NCI-H2196 treated with DMSO at 0.1 percent for 48 hours (cell line): ENCODE results near the gene TMPRSS12.
"Not testable (repeated sequence)": the region's sequence is repeated elsewhere in the genome, so short reads cannot be mapped to it uniquely, and the experiment has no call there.

Experiments used
- DNase-seq: peaks from one replicate; lab custom pipeline; 2025; ENCODE audit not compliant: unreplicated experiment; lab: John Stamatoyannopoulos, UW

Gene TMPRSS12

DNA sequence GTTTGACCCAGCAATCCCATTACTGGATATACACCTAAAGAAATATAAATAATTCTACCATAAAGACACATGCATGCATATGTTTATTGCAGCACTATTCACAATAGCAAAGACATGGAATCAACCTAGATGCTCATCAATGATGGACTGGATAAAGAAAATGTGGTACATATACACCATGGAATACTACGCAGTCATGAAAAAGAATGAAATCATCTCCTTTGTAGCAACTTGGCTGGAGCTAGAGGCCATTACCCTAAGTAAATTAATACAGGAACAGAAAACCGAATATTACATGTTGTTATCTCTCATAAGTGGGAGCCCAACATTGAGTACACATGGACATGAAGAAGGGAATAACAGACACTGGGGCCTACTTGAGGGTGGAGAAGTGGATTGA is 13.0 kb downstream of the TMPRSS12 start:
- not testable (repeated sequence) for DNase-seq

DNA sequence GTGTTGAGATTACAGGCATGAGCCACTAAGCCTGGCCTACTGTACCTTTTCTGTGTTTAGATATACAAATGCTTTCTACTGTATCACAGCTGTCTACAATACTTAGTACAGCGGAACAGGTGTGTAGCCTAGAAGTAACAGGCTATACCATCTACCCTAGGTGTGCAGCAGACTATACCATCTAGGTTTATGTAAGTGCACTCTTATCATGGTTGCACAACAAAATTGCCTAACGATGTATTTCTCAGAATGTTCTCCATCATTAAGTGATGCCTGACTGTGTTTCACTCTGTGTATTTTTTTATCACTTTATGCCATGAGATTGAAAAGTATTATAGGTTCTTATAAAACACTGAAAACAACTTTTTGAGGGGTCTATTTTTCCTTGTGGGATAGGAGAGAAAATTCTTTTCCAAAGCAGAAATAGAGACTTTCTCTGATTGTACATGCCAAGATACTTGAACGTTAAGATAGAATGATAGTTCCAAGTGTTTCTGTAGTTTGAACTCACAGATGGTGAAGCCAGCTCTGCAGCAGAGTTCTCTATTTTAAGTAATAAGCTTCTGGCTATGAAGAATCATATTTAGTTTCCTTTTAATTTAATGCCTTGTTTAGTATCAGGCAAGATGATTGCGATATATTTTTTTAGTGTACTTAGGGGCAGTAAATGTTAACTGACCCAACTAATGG is 17.0 kb downstream of the TMPRSS12 start:
- no peak for DNase-seq

DNA sequence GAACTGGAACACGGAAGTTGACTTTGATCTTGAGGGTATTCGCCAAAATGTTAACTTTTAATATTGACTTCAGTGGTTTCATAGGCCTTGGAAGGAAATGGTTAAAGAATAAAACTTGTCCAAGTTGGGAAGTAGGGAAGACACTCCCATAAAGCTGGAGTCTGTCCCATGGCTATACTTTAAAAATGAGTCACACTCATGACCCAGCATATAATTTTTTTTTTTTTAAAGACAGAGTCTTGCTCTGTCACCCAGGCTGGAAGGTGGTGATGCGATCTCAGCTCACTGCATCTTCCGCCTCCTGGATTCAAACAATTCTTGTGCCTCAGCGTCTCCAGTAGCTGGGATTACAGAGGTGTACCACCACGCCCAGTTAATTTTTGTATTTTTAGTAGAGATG is 19.6 kb downstream of the TMPRSS12 start:
- no peak for DNase-seq

DNA sequence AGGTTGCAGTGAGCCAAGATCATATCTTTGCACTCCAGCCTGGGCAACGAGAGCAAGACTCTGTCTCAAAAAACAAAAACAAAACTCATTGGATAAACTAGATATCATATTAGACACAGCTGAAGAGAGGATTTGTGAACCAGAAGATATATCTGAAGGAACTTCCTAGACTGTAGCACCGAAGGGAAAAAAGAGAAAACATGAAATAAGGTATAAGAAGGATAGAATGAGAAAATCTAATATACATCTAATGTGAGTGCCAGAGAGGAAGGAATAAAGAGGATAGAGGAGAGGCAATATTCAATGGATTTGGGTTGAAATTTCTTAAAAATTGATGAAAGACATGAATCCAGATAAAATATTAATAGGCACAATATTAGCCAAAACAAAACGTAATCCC is 22.5 kb downstream of the TMPRSS12 start:
- no peak for DNase-seq

DNA sequence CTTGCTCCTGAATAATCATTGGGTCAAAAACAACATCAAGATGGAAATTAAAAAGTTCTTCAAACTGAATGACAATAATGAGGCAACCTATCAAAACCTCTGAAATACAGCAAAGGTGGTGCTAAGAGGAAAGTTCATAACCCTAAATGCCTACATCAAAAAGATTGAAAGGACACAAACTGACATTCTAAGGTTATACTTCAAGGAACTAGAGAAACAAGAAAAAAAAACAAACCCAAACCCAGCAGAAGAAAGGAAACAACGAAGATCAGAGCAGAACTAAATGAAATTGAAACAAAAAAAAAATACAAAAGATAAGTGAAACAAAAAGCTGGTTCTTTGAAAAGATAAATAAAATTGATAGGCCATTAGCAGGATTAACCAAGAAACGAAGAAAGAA is 26.2 kb downstream of the TMPRSS12 start:
- not testable (repeated sequence) for DNase-seq

DNA sequence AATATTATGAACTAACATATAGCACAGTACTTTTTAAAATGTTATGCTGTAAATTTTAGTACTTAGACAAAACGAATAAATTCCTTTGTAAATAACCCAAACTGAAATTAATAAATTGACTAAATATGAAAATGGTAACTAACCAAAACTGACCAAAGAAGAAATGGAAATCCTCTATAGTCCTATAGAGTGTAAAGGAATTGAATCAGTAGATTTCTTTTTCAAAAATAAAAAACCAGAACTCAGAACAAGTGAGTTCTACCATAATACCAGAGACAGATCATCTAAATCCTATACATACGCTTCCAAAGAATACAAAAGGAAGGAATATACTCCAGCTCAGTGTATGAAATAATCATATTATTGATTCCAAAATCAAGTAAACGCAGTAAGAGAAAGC is 39.8 kb downstream of the TMPRSS12 start:
- no peak for DNase-seq

DNA sequence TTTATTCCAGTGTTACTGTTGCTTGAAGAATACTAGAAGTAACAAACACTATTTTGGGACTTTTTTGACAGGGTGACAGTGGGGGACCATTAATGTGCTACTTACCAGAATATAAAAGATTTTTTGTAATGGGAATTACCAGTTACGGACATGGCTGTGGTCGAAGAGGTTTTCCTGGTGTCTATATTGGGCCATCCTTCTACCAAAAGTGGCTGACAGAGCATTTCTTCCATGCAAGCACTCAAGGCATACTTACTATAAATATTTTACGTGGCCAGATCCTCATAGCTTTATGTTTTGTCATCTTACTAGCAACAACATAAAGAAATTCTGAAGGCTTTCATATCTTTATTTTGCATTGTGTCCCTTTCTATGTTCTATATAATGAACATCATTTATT is 44.5 kb downstream of the TMPRSS12 start:
- no peak for DNase-seq

DNA sequence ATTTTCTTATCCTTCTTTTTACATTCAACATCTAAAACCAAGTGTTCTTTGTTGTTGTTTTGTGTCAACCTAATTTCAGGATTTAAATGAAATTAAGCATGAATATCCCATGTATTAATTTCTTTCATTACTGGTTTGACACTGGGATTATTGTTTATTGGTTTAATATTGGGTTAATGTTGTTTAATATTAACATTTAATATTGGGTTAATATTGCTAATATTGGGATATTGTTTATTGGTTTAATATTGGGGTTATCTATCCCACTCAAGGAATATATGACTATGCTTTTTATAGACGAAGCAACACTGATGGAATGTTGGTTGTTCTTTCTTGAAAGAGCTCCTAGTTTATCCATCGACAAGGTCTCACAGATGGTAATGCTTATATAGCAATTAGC is 45.9 kb downstream of the TMPRSS12 start:
- DNase-seq, result no peak

DNA sequence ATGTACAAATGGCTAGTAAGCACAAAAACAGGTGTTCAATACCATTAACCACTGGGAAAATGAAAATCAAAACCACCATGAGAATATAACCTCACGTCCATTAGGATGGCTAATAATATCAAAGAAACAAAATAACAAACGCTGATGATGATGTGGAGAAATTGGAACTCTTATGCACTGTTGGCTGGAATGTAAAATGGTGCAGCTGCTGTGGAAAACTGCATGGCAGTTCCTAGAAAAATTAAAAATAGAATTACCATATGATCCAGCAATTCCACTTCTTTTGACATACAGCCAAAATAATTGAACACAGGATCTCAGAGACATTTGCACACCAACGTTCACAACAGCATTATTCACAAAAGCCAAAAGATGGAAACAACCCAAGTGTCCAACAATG is 51.5 kb downstream of the TMPRSS12 start:
- DNase-seq, result no peak

DNA sequence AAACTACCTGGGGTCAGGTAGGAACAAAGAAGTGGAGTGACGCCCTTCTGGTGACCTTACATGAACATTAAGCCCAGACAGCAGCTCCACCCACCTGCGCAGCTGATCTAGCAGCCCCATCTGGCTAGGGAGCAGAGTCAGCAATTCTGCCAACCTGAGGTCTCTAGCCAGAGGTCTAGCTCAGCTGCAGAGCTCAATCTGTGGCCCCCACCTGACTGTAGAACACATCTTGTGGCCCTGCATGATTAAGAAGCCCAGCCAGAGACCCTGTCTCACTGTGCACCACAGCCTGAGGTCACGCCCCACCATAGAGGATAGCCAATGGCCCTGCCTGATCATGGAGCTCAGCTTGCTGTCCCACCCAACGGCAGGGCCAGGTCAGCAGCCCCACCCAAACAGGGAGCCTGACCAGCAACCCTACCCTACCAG is 59.0 kb downstream of the TMPRSS12 start:
- DNase-seq, result no peak

DNA sequence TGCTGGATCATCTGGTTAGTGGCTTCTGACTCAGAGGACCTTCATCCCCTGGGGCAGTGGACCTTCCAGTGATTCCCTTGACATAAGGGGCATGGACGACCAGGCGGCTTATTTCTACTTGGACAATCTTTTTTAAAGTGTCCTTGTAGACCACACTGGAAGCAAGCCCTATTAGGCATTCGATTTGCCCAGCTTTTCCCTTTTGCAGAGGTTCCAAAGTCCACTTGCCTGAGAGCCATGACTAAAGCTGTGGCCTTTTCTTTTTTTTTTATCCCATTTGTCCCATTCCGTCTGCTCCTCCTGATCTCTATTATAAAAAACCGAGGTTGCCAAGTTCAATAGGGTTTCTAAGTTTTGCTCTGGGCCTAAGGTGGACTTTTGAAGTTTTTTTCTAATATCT is 65.8 kb downstream of the TMPRSS12 start:
- not testable (repeated sequence) for DNase-seq

DNA sequence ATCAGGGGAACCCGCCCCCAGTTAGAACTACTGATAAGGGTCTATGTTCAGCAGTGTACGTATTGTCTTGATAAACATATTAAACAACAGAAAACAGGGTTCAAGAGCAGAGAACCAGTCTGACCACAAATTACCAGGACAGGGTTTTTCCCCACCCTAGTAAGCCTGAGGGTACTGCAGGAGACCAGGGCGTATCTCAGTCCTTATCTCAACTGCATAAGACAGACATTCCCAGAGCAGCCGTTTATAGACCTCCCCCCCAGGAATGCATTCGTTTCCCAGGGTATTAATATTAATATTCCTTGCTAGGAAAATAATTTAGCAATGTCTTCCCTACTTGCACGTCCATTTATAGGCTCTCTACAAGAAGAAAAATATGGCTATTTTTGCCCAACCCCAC is 69.6 kb downstream of the TMPRSS12 start:
- DNase-seq, result not testable (repeated sequence)

DNA sequence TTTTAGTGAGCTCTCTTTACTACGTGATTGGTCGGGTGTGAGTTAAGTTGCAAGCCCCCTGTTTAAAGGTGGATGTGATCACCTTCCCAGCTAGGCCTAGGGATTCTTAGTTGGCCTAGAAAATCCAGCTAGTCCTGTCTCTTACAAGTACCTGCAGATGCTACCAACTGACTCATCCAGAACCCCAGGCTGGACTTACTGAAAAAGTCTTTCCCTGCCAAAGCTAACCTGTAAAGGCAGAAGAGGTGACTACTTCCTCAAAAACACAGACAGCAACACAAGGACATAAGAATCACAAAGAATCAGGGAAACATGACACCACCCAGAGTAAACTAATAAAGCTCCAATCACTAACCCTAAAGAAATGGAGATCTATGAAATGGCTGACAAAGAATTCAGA is 70.5 kb downstream of the TMPRSS12 start:
- no peak for DNase-seq

DNA sequence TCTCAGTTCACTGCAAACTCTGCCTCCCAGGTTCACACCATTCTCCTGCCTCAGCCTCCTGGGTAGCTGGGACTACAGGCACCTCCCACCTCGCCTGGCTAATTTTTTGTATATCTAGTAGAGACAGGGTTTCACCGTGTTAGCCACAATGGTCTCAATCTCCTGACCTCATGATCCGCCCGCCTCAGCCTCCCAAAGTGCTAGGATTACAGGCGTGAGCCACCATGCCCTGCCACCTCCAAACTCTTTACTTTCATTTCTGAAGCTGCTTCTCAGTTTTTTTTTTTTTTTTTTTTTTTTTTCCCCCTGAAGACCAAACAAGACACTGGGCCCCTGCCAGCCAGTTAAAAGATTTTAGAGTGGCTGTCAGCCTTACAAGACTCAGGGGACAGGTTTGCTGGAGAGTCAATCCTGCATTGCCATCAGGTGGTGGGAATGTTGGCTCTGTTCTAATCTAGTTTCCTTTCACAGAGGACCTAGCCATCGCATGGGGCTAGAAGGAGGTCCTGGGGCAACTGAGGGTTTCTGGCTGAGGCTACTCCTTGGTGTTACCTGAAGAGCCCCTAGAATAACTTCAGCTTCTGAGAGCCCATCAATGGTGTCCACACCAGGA is 72.3 kb downstream of the TMPRSS12 start:
- no peak for DNase-seq

DNA sequence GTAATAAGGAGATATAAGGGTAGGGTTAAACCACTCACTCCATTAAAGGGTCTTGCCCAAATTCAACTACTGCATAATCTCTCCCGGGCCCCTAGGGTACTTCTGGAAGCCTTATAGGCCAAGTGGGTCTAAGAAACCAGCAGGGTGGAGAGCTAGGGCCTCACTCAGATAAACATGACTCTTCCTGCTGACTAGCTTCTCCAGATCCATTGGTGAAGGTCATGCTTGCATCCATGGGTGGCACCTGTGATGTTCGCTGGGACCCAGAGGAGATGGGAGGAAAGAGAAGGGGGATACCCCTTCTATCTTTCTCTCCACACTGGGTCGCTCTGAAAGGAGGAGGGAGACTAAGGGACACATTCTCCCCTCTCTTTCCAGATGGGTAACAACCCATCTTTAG is 73.6 kb downstream of the TMPRSS12 start:
- no peak for DNase-seq

DNA sequence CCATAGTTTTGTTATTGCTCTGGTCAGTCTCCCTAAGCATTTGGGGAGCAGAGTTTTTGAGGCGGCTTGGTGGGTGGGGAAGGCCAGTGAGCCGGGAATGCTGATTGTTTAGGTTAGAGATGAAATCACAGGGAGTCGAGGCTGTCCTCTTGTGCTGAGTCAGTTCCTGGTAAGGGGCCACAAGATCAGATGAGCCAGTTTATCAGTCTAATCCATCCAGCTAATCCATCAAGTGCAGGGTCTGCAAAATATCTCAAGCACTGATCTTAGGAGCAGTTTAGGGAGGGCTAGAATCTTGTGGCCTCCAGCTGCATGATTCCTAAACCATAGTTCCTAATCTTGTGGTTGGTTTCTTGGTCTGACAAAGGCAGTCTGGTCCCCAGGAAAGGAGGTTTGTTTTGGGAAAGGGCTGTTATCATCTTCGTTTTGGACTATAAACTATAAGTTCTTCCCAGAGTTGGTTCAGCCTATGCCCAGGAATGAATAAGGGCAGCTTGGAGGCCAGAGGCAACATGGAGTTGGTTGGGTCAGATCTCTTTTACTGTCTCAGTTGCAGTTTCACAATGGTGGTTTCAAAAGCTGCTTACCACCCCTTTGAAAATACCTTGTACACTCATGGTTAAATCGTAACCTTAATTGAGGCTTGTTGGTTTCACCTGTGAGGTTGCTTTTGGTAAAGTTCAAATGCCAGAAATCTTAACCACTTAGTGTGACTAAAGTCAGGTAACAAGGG is 76.0 kb downstream of the TMPRSS12 start:
- no peak for DNase-seq

DNA sequence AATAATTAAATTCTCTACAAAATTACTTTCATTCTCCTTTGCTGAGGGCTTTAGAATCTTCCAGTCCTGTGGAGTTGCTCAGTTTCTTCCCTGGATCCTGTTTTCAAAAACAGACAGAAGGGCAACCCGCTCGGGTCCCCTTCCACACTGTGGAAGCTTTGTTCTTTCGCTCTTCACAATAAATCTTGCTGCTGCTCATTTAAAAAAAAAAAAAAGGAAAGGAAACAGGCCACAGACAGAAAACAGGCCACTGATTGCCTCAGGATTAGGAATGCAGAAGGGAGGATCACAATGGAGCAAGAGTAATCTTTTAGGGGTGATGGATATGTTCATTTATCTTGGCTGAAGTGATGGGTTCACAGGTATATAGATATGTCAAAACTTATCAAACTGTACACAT is 80.1 kb downstream of the TMPRSS12 start:
- no peak for DNase-seq

DNA sequence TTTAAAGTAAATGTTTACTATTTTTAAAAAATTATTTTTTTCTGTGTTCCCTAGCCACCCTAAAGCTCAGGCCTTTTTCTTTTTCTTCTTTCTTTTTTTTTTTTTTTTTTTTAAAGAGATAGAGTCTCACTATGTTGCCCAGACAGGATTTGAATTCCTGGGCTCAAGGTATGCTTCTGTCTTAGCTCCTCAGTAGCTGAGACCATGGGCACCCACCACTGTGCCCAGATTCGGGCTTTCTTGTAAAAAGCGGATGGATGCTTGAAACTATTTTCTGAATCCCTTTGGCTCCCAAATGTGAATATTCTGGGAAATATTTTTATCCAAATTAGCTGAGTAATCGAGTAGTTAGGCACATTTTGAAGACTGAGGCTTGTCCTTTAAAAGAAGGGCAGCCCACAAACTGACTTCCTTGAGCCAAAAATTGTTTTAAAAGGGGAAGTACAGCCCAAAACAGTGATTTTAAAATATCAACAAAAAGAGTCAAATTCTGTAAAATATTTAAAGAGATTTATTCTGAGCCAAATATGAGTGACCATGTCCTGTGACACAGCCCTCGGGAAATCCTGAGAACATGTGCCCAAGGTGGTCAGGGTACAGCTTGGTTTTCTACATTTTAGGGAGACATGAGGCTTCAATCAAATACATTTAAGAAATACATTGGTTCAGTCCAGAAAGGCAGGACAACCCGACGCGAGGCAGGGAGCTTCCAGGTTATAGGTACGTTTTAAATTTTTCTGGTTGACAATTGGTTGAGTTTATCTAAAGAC is 80.8 kb downstream of the TMPRSS12 start:
- no peak for DNase-seq

DNA sequence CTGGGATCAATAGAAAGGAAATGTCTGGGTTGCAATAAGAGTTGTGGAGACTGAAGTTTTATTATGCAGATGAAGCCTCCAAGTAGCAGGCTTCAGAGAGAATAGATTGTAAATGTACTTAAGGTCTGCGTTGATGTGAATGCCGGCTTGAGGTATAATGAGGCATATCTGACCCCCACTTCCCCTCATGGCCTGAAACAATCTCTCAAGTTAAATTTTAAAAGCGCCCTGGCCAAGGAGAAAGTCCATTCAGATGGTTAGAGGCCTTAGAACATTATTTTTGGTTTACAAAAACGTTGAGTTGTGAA is 81.4 kb downstream of the TMPRSS12 start:
- no peak for DNase-seq

DNA sequence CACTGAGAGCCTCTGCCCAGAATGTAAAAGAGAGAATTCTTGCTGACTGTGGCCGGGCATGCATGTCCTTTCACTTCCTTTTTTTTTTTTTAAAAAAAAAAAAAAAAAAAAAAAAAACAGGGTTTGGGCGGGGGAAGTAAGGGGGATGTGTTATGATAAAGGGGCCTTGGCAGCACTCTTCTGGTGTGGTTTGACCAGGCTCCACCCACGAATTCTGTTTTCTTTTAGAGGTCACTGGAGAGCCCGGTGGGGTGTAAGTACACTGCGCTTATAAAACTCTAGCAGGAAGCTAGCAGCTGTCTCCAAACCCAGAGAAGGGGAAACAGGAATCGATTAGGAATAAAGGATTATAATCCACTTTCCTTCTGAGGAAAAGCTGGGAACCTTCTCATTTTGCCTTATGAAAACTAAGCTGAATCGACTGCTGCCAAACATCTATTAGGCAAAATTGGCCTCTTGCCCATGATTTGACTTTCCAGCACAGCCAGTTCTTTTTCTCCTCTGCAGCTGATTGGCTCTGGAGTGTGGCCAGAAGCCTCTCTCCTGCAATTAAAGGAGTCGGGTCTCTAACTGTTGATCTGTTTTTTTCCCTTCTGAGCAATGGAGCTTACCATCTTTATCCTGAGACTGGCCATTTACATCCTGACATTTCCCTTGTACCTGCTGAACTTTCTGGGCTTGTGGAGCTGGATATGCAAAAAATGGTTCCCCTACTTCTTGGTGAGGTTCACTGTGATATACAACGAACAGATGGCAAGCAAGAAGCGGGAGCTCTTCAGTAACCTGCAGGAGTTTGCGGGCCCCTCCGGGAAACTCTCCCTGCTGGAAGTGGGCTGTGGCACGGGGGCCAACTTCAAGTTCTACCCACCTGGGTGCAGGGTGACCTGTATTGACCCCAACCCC is 82.0 kb downstream of the TMPRSS12 start:
- DNase-seq, result peak; percentile 77

DNA sequence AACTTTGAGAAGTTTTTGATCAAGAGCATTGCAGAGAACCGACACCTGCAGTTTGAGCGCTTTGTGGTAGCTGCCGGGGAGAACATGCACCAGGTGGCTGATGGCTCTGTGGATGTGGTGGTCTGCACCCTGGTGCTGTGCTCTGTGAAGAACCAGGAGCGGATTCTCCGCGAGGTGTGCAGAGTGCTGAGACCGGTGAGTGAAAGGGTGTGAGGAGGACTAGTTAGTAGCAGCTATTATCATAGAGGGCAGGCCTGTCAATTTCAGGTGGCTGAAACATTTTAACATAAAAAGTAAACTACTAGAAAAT is 82.6 kb downstream of the TMPRSS12 start:
- no peak for DNase-seq
